K562 (cell line): ENCODE results near the gene TOX2. TPM values are rescaled to one million over a fixed set of nuclear protein-coding genes. Genes with fewer than 3 reads are reported as not detected.

Source experiments
- ATAC-seq: fragments of 200-7000 bp; cut with Tn5 transposase; 3 replicates; pipeline ENCODE4 v1.9.1; 2020; ENCODE audit warnings: moderate library complexity
- BruUV-seq: library from RNA; stranded (reverse); fragments of 400-500 nt; replicated peaks from 2 replicates; lab custom pipeline; 2021; lab: Mats Ljungman, UMichigan
- CTCF ChIA-PET: fragments of 300-600 bp; formaldehyde crosslinking; extraction: SDS; loops from one replicate; lab custom pipeline; 2021; ENCODE audit warnings: low intra/inter-chr PET ratio; lab: Yijun Ruan, JAX
- POLR2A ChIA-PET: fragments of 300-600, 350-650 bp; sonication (Branson Sonifier 250); formaldehyde crosslinking; extraction: SDS; loops from one replicate; lab custom pipeline; 2021; ENCODE audit warnings: antibody characterized with exemption, inconsistent platforms; lab: Yijun Ruan, JAX
- DNase-seq, 4 experiments: peaks; one replicate each; pipeline versions ENCODE4 v3.0.0 to v3.0.0-alpha.2; 2011 to 2018; ENCODE audit warnings: low spot score in 3 of 4, mixed read lengths in 3 of 4; ENCODE audit errors: extremely low read depth in 1 of 4
- FAIRE-seq: peaks from 2 replicates; lab custom pipeline; 2011; peaks lifted over from hg19 to GRCh38; lab: Jason Lieb, UNC
- H2AFZ ChIP-seq: 2 replicates; pipeline ENCODE4 v1.6.0; 2011; ENCODE audit warnings: low read depth, low read length, control low read depth, inconsistent platforms
- H3K27ac ChIP-seq: fragments of 200-600 bp; 3 replicates; pipeline ENCODE4 v1.8.0; 2011; ENCODE audit warnings: low read depth, mild to moderate bottlenecking, control low read depth, inconsistent platforms, low read length, moderate library complexity, mixed read lengths; ENCODE audit errors: extremely low read depth
- H3K27me3 ChIP-seq, 2 experiments: fragments of 300-600 bp in 1 of 2; 2 replicates in 1 of 2; 3 replicates in 1 of 2; pipeline versions ENCODE4 v1.6.0 to v1.8.0; 2011; ENCODE audit warnings: inconsistent platforms in 2 of 2, low read length in 2 of 2, mild to moderate bottlenecking in 1 of 2, mixed read lengths in 1 of 2, moderate library complexity in 1 of 2; ENCODE audit not compliant: control insufficient read depth in 2 of 2, insufficient read depth in 2 of 2
- H3K36me3 ChIP-seq: fragments of 300-600 bp; 3 replicates; pipeline ENCODE4 v1.8.0; 2011; ENCODE audit warnings: mild to moderate bottlenecking, low read length, inconsistent platforms; ENCODE audit not compliant: control insufficient read depth, insufficient read depth
- H3K4me1 ChIP-seq, 2 experiments: fragments of 200-600 bp in 1 of 2; replicated peaks in 1 of 2; 2 replicates in 1 of 2; 3 replicates in 1 of 2; pipeline versions ENCODE4 v1.5.1 to v1.8.0; 2011; ENCODE audit warnings: inconsistent platforms in 2 of 2, low read length in 2 of 2, mild to moderate bottlenecking in 1 of 2, mixed read lengths in 1 of 2, moderate library complexity in 1 of 2; ENCODE audit not compliant: control insufficient read depth in 2 of 2, insufficient read depth in 2 of 2
- H3K4me2 ChIP-seq: 2 replicates; pipeline ENCODE4 v1.6.1; 2011; ENCODE audit warnings: low read length, control low read depth, inconsistent platforms, mixed read lengths; ENCODE audit not compliant: insufficient read depth
- H3K4me3 ChIP-seq: fragments of 200-600 bp; sonication (generic), shearing (Covaris generic); 2 replicates; pipeline ENCODE4 v1.5.1; 2016; ENCODE audit warnings: control low read depth, inconsistent platforms
- H3K79me2 ChIP-seq: fragments of 200-600 bp; 3 replicates; pipeline ENCODE4 v1.8.0; 2011; ENCODE audit warnings: low read length, inconsistent platforms; ENCODE audit not compliant: control insufficient read depth, insufficient read depth
- H3K9ac ChIP-seq, 2 experiments: 2 replicates each; pipeline versions ENCODE4 v1.6.0 to v1.6.1; 2011; ENCODE audit warnings: low read depth in 2 of 2, low read length in 2 of 2, control low read depth in 1 of 2, inconsistent platforms in 1 of 2, mild to moderate bottlenecking in 1 of 2, mixed read lengths in 1 of 2; ENCODE audit not compliant: insufficient read depth in 1 of 2
- H3K9me1 ChIP-seq: one replicate; pipeline ENCODE4 v1.6.0; 2011; ENCODE audit warnings: inconsistent platforms, mild to moderate bottlenecking, low read length, moderate library complexity; ENCODE audit not compliant: control insufficient read depth, insufficient read depth
- H3K9me3 ChIP-seq: replicated peaks from 2 replicates; pipeline ENCODE4 v1.5.1; 2011; ENCODE audit warnings: low read depth, low read length, inconsistent platforms; ENCODE audit not compliant: control insufficient read depth, insufficient read depth
- H4K20me1 ChIP-seq: replicated peaks from 2 replicates; pipeline ENCODE4 v1.6.1; 2011; ENCODE audit warnings: low read length, inconsistent platforms, mixed read lengths; ENCODE audit not compliant: control insufficient read depth, insufficient read depth
- PHTF2 ChIP-seq: fragments of 250-450 bp; sonication (Bioruptor Pico); IDR thresholded peaks from 2 replicates; pipeline ENCODE4 v1.5.0; 2021; ENCODE audit warnings: mild to moderate bottlenecking
- POLR2A ChIP-seq: fragments of 450-650 bp; conservative IDR thresholded peaks from 2 replicates; pipeline ENCODE4 v1.6.1; 2016
- PRDM10 ChIP-seq: fragments of 450-650 bp; IDR thresholded peaks from 2 replicates; pipeline ENCODE4 v1.6.1; 2018; ENCODE audit not compliant: partially characterized antibody
- RUNX1 ChIP-seq: sonication (generic); IDR thresholded peaks from 2 replicates; pipeline ENCODE4 v1.6.1; 2016; ENCODE audit warnings: antibody characterized with exemption, low read depth
- ZFP36 ChIP-seq: fragments of 150-350 bp; IDR thresholded peaks from 2 replicates; pipeline ENCODE4 v1.6.1; 2018; ENCODE audit warnings: low read length, low read depth; ENCODE audit not compliant: partially characterized antibody
- WGBS: fragments of 100-300 bp; shearing (Covaris generic); methylation state at CpG from one replicate; pipeline ENCODE4 v1.1.6; 2016; ENCODE audit warnings: low coverage, mixed read lengths; ENCODE audit not compliant: insufficient coverage; ENCODE audit errors: missing lambda C conversion rate; 5-methylcytosine and 5-hydroxymethylcytosine counted together
- in situ Hi-C: fragments of 300-500 bp; cut with MboI; formaldehyde crosslinking; loops from 4 replicates; pipeline ENCODE4 v1.15.0; 2018; ENCODE audit warnings: inconsistent platforms, mixed read lengths
- intact Hi-C: fragments of 100-400 bp; cut with micrococcal nuclease; formaldehyde crosslinking; loops from 2 replicates; pipeline ENCODE4 v1.14.2; 2022
- polyA plus RNA-seq, 8 experiments: library from polyadenylated mRNA; depleted of rRNA in 4 of 8; stranded (reverse) in 5 of 8; unstranded in 3 of 8; fragments of >200 nt; fragmentation: Nextera tagmentation in 2 of 8; fragmentation: Illumina TruSeq in 1 of 8; extraction: Ambion mirVana in 2 of 8; extraction: Trizol in 1 of 8; gene quantifications; 2 replicates each; pipeline versions ENCODE4 v1.2.1 to v1.2.3, GENCODE V29; 2011 to 2014; ENCODE audit warnings: inconsistent platforms in 1 of 8, missing spikeins in 1 of 8
- total RNA-seq, 7 experiments: library from RNA; depleted of rRNA in 6 of 7; stranded (reverse); fragments of >200 nt in 6 of 7; fragmentation: Illumina TruSeq in 2 of 7; extraction: Trizol in 2 of 7; gene quantifications; 2 replicates each; pipeline versions ENCODE4 v1.2.1 to v1.2.3, GENCODE V29; 2011 to 2021; ENCODE audit warnings: low replicate concordance in 1 of 7

TOX2 gene
- total and polyA plus RNA-seq, 9 of the 15 experiments (the other 6 are each of a cell fraction or from before 2014, with no cell fraction given), result not detected

GRCh38 chr20:44031001-44031574 lies 116.4 kb downstream of the TOX2 start:
- DNase-seq (no peak), ATAC-seq (no peak), FAIRE-seq (no peak)
- in situ Hi-C loops (no loop called here), intact Hi-C loops (no loop called here)
- no peaks in the 10 kb centered on the region for H3K4me1 ChIP-seq
- no peaks in the 10 kb centered on the region for H4K20me1 ChIP-seq
- no peaks in the 10 kb centered on the region for H3K9me3 ChIP-seq
- no peaks in the 10 kb centered on the region for H3K79me2 ChIP-seq
- no TSS peak for BruUV-seq
- no peak overlapping the region for H3K9ac ChIP-seq
- no peak overlapping the region for H2AFZ ChIP-seq
- no peak overlapping the region for H3K4me2 ChIP-seq
- H3K27ac ChIP-seq, result no peak overlapping the region
- POLR2A ChIA-PET, result no interaction called here
- no peaks in the 10 kb centered on the region for H3K36me3 ChIP-seq
- 14% methylated on average over 14 of the region's 14 CpGs for WGBS
- no peaks in the 10 kb centered on the region for H3K9me1 ChIP-seq
- no peak overlapping the region for H3K4me3 ChIP-seq
- H3K27me3 ChIP-seq, result peaks cover 5 to 39% of the 10 kb centered on the region in 2 experiments; a peak in 4 of 5 replicates
- CTCF ChIA-PET, result no interaction called here
- TF ChIP-seq PRDM10 (no peak), RUNX1 (no peak), POLR2A (no peak), PHTF2 (CRISPR knock-in tag) (no peak), ZFP36 (no peak)
